Neuronal stem cell (in vitro differentiated cells): ENCODE data around the gene SAYSD1.

Source experiments
- DNase-seq: peaks from one replicate; pipeline ENCODE4 v3.0.0-alpha.2; 2013; ENCODE audit warnings: low spot score
- H2AFZ ChIP-seq: one replicate; pipeline ENCODE4 v1.6.1; 2013; ENCODE audit warnings: mild to moderate bottlenecking, low read length, inconsistent platforms
- H2AK5ac ChIP-seq: 2 replicates; pipeline ENCODE4 v1.6.1; 2013; ENCODE audit warnings: low read depth, mild to moderate bottlenecking, inconsistent platforms, low read length, moderate library complexity, mixed read lengths
- H2BK120ac ChIP-seq: 2 replicates; pipeline ENCODE4 v1.6.1; 2013; ENCODE audit warnings: low read depth, mild to moderate bottlenecking, inconsistent platforms, low read length, moderate library complexity, mixed read lengths
- H2BK12ac ChIP-seq: one replicate; pipeline ENCODE4 v1.6.1; 2013; ENCODE audit warnings: low read length, inconsistent platforms
- H2BK15ac ChIP-seq: 2 replicates; pipeline ENCODE4 v1.6.1; 2013; ENCODE audit warnings: mild to moderate bottlenecking, low read length, inconsistent platforms, mixed read lengths
- H2BK5ac ChIP-seq: one replicate; pipeline ENCODE4 v1.6.1; 2013; ENCODE audit warnings: inconsistent platforms, mild to moderate bottlenecking, low read length, moderate library complexity
- H3K14ac ChIP-seq: one replicate; pipeline ENCODE4 v1.6.1; 2013; ENCODE audit warnings: low read length, inconsistent platforms
- H3K18ac ChIP-seq: 2 replicates; pipeline ENCODE4 v1.6.1; 2013; ENCODE audit warnings: low read length, inconsistent platforms
- H3K23ac ChIP-seq: 2 replicates; pipeline ENCODE4 v1.6.1; 2013; ENCODE audit warnings: low read depth, mild to moderate bottlenecking, mixed read lengths, low read length, inconsistent platforms; ENCODE audit not compliant: poor library complexity
- H3K27ac ChIP-seq: replicated peaks from 3 replicates; pipeline ENCODE4 v1.5.1; 2013; ENCODE audit warnings: low read length, inconsistent platforms
- H3K27me3 ChIP-seq, 3 experiments: 2 replicates each; pipeline ENCODE4 v1.6.1; 2013; ENCODE audit warnings: low read length in 3 of 3, mild to moderate bottlenecking in 2 of 3, inconsistent platforms in 1 of 3, low read depth in 1 of 3, mixed read lengths in 1 of 3, moderate library complexity in 1 of 3; ENCODE audit not compliant: control insufficient read depth in 3 of 3, insufficient read depth in 3 of 3
- H3K36me3 ChIP-seq, 2 donors: replicated peaks in 1 of 2; 2 replicates each; pipeline ENCODE4 v1.6.1; 2013; ENCODE audit warnings: low read length in 2 of 2; ENCODE audit not compliant: control insufficient read depth in 2 of 2, insufficient read depth in 2 of 2
- H3K4ac ChIP-seq: 2 replicates; pipeline ENCODE4 v1.6.1; 2013; ENCODE audit warnings: inconsistent platforms, mild to moderate bottlenecking, low read length, moderate library complexity
- H3K4me1 ChIP-seq, 2 donors: 1 replicate in 1 of 2; 2 replicates in 1 of 2; pipeline ENCODE4 v1.6.1; 2013; ENCODE audit warnings: low read length in 2 of 2, low read depth in 1 of 2; ENCODE audit not compliant: control insufficient read depth in 2 of 2, insufficient read depth in 1 of 2
- H3K4me2 ChIP-seq: one replicate; pipeline ENCODE4 v1.6.1; 2013; ENCODE audit warnings: mild to moderate bottlenecking, low read length, inconsistent platforms; ENCODE audit not compliant: insufficient read depth, poor library complexity, severe bottlenecking
- H3K4me3 ChIP-seq, 2 donors: 2 replicates each; pipeline ENCODE4 v1.5.1; 2013; ENCODE audit warnings: low read length in 2 of 2, mild to moderate bottlenecking in 2 of 2, inconsistent platforms in 1 of 2, moderate library complexity in 1 of 2
- H3K79me1 ChIP-seq: one replicate; pipeline ENCODE4 v1.6.1; 2013; ENCODE audit warnings: low read depth, mild to moderate bottlenecking, inconsistent platforms, low read length, moderate library complexity
- H3K9ac ChIP-seq: one replicate; pipeline ENCODE4 v1.6.1; 2013; ENCODE audit warnings: mild to moderate bottlenecking, low read depth, low read length, inconsistent platforms; ENCODE audit not compliant: poor library complexity
- H3K9me3 ChIP-seq, 2 donors: replicated peaks in 1 of 2; 2 replicates each; pipeline versions ENCODE3 to v1.6.1; 2013; ENCODE audit warnings: low read length in 2 of 2, mild to moderate bottlenecking in 2 of 2, inconsistent platforms in 1 of 2, low read depth in 1 of 2, mixed read lengths in 1 of 2, moderate library complexity in 1 of 2; ENCODE audit not compliant: control insufficient read depth in 2 of 2, insufficient read depth in 1 of 2
- H4K8ac ChIP-seq: one replicate; pipeline ENCODE4 v1.6.1; 2013; ENCODE audit warnings: low read depth, mild to moderate bottlenecking, inconsistent platforms, low read length, moderate library complexity
- H4K91ac ChIP-seq: one replicate; pipeline ENCODE4 v1.6.1; 2013; ENCODE audit warnings: low read length, low read depth, mild to moderate bottlenecking, inconsistent platforms; ENCODE audit not compliant: poor library complexity
- WGBS, 2 donors: extraction: QIAGEN DNeasy Blood & Tissue Kit; methylation state at CpG; one replicate each; pipeline ENCODE4 v1.1.7; 2013; ENCODE audit warnings: missing lambda C conversion rate in 2 of 2, mixed read lengths in 1 of 2; ENCODE audit not compliant: insufficient read length in 2 of 2, insufficient replicate concordance in 1 of 2; ENCODE audit errors: extremely low coverage in 2 of 2; 5-methylcytosine and 5-hydroxymethylcytosine counted together

Gene SAYSD1

GRCh38 chr6:39061588-39061987 is 53.4 kb downstream of the SAYSD1 start:
- Histone ChIP-seq H4K8ac (no peak overlapping the region), H3K9ac (no peak overlapping the region), H3K27ac (no peak overlapping the region), H3K9me3 (no peaks in the 10 kb centered on the region), H3K14ac (no peak overlapping the region), H3K36me3 (peaks cover 0 to 2% of the 10 kb centered on the region in 2 donors), H3K4ac (no peak overlapping the region), H2BK15ac (no peak overlapping the region), H2AK5ac (no peak overlapping the region), H3K18ac (peak overlapping the region; percentile 6), H3K79me1 (no peaks in the 10 kb centered on the region), H4K91ac (no peak overlapping the region), H3K27me3 (peaks cover 0 to 45% (median 0%) of the 10 kb centered on the region in 3 experiments), H2BK5ac (peak overlapping the region; percentile 28), H3K4me1 (no peaks in the 10 kb centered on the region), H2BK12ac (no peak overlapping the region), H2BK120ac (no peak overlapping the region), H3K4me2 (no peak overlapping the region), H2AFZ (no peak overlapping the region), H3K4me3 (peak overlapping the region in 1 of 2 donors; percentile 30), H3K23ac (no peak overlapping the region)
- WGBS, 2 donors: no CpG with 5 or more reads among the region's 3 CpGs
- no peak for DNase-seq

GRCh38 chr6:39061182-39061581 is 53.8 kb downstream of the SAYSD1 start:
- no peak for DNase-seq
- Histone ChIP-seq H3K23ac (no peak overlapping the region), H3K4ac (no peak overlapping the region), H3K4me3 (no peak overlapping the region), H3K14ac (peak overlapping the region; percentile 60), H3K4me1 (no peaks in the 10 kb centered on the region), H3K36me3 (peaks cover 0 to 2% of the 10 kb centered on the region in 2 donors), H4K8ac (no peak overlapping the region), H2BK5ac (no peak overlapping the region), H2BK15ac (no peak overlapping the region), H3K79me1 (no peaks in the 10 kb centered on the region), H3K18ac (no peak overlapping the region), H2AK5ac (no peak overlapping the region), H2BK120ac (no peak overlapping the region), H3K27me3 (peaks cover 0 to 49% (median 0%) of the 10 kb centered on the region in 3 experiments), H4K91ac (no peak overlapping the region), H3K27ac (no peak overlapping the region), H2AFZ (no peak overlapping the region), H2BK12ac (no peak overlapping the region), H3K9ac (no peak overlapping the region), H3K4me2 (no peak overlapping the region), H3K9me3 (no peaks in the 10 kb centered on the region)
- no CpG with 5 or more reads among the region's 6 CpGs for WGBS, 2 donors

DNA sequence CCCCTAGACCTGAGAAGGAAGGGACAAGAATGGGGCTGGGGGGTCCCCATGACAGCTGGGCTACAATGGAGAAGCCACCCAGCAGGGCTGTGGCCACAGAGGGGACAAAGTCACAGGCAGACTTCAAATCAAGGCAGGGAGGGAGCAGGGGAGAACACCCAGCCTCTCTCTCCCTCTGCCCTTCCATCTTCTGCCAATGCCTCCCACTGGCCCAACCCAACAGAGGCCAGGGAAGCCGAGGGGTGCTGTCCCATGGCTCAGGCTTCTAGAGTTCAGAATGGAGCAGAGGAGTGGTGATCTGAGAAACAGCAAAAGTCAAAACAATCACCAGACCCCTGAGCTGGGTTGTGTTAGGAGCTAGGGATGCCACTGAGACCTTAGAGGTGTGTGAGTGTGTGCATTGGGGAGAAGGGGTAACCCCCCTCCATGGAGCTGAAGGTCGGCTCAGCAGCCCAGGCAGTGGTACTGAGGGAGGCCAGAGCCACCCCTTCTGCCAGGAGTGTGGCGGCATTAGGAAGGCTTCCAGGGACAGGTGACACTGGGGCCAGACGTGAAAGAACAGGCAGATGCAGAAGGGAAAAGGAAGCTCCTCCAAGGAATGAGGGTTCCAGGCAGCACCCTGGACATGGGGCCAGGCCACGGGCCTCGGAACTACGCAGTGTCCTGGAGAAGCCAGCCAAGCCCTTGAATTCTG is 54.4 kb downstream of the SAYSD1 start:
- Histone ChIP-seq H3K4ac (no peak overlapping the region), H2BK15ac (no peak overlapping the region), H3K23ac (peak overlapping the region; percentile 68), H3K27me3 (peaks cover 0 to 52% (median 0%) of the 10 kb centered on the region in 3 experiments), H2BK5ac (no peak overlapping the region), H2BK120ac (no peak overlapping the region), H3K4me3 (no peak overlapping the region), H4K8ac (no peak overlapping the region), H3K4me2 (no peak overlapping the region), H3K79me1 (no peaks in the 10 kb centered on the region), H2AK5ac (no peak overlapping the region), H3K9ac (no peak overlapping the region), H4K91ac (no peak overlapping the region), H3K4me1 (no peaks in the 10 kb centered on the region), H3K14ac (peak overlapping the region; percentile 60), H3K27ac (no peak overlapping the region), H2AFZ (no peak overlapping the region), H3K18ac (no peak overlapping the region), H3K9me3 (no peaks in the 10 kb centered on the region), H2BK12ac (no peak overlapping the region), H3K36me3 (peaks cover 0 to 2% of the 10 kb centered on the region in 2 donors)
- no CpG with 5 or more reads among the region's 7 CpGs for WGBS, 2 donors
- DNase-seq: no peak

GRCh38 chr6:39059496-39060310 is 55.3 kb downstream of the SAYSD1 start:
- Histone ChIP-seq H3K27me3 (peaks cover 0 to 55% (median 0%) of the 10 kb centered on the region in 3 experiments), H3K14ac (no peak overlapping the region), H3K4me1 (no peaks in the 10 kb centered on the region), H3K9ac (no peak overlapping the region), H3K27ac (no peak overlapping the region), H3K9me3 (no peaks in the 10 kb centered on the region), H3K18ac (no peak overlapping the region), H2AFZ (no peak overlapping the region), H2AK5ac (no peak overlapping the region), H2BK15ac (no peak overlapping the region), H2BK5ac (no peak overlapping the region), H3K23ac (no peak overlapping the region), H2BK12ac (no peak overlapping the region), H3K36me3 (peaks cover 0 to 2% of the 10 kb centered on the region in 2 donors), H3K4me3 (no peak overlapping the region), H2BK120ac (no peak overlapping the region), H3K79me1 (no peaks in the 10 kb centered on the region), H4K91ac (no peak overlapping the region), H3K4me2 (no peak overlapping the region), H3K4ac (no peak overlapping the region), H4K8ac (no peak overlapping the region)
- DNase-seq: no peak
- no CpG with 5 or more reads among the region's 14 CpGs for WGBS, 2 donors
